GM12878 (cell line): ENCODE results near the gene ZDHHC19. TPM values are rescaled to one million over a fixed set of nuclear protein-coding genes. Genes with fewer than 3 reads are reported as not detected.

Source experiments
- ATF2 ChIP-seq: IDR thresholded peaks from 2 replicates; pipeline ENCODE4 v1.6.1; 2012; ENCODE audit warnings: low read length, inconsistent platforms
- ATF7 ChIP-seq: fragments of 450-650 bp; IDR thresholded peaks from 2 replicates; pipeline ENCODE4 v1.6.1; 2016; ENCODE audit warnings: low read depth, mild to moderate bottlenecking
- BMI1 ChIP-seq: fragments of 450-650 bp; IDR thresholded peaks from 2 replicates; pipeline ENCODE4 v1.6.1; 2016; ENCODE audit warnings: mild to moderate bottlenecking, moderate library complexity, borderline replicate concordance
- CBX5 ChIP-seq: sonication (generic); IDR thresholded peaks from 2 replicates; pipeline ENCODE4 v1.6.1; 2016; ENCODE audit warnings: low read depth, moderate library complexity, mild to moderate bottlenecking, inconsistent platforms
- CUX1 ChIP-seq: IDR thresholded peaks from 2 replicates; pipeline ENCODE4 v1.6.1; 2012; ENCODE audit warnings: improper control_type of control experiment, low read depth, low read length; ENCODE audit not compliant: insufficient replicate concordance
- EZH2 ChIP-seq: IDR thresholded peaks from 2 replicates; pipeline ENCODE4 v1.6.1; 2012; ENCODE audit warnings: low read depth, mild to moderate bottlenecking, control low read depth, inconsistent platforms, low read length, borderline replicate concordance; ENCODE audit not compliant: control insufficient read depth
- FOS ChIP-seq: IDR thresholded peaks from 3 replicates; pipeline ENCODE4 v1.6.1; 2011; ENCODE audit warnings: borderline replicate concordance; ENCODE audit not compliant: insufficient read length; ENCODE audit errors: extremely low read depth
- HCFC1 ChIP-seq: fragments of 150-350 bp; IDR thresholded peaks from 2 replicates; pipeline ENCODE4 v1.6.1; 2014; ENCODE audit warnings: low read length
- HDGF ChIP-seq: fragments of 450-650 bp; IDR thresholded peaks from 2 replicates; pipeline ENCODE4 v1.6.1; 2016; ENCODE audit warnings: antibody characterized with exemption
- MEF2A ChIP-seq: IDR thresholded peaks from 2 replicates; pipeline ENCODE4 v1.6.1; 2011; ENCODE audit warnings: low read depth, mild to moderate bottlenecking, low read length, moderate library complexity; ENCODE audit not compliant: insufficient read depth
- NBN ChIP-seq: fragments of 450-650 bp; IDR thresholded peaks from 2 replicates; pipeline ENCODE4 v1.6.1; 2016
- NFYA ChIP-seq: IDR thresholded peaks from 2 replicates; pipeline ENCODE4 v1.6.1; 2011; ENCODE audit warnings: low read depth, mild to moderate bottlenecking, low read length, improper control_type of control experiment, borderline replicate concordance
- NR2C2 ChIP-seq: IDR thresholded peaks from 2 replicates; pipeline ENCODE4 v1.6.1; 2011; ENCODE audit warnings: borderline replicate concordance, low read depth; ENCODE audit not compliant: control insufficient read depth, insufficient read length
- NR2F1 ChIP-seq: fragments of 450-650 bp; conservative IDR thresholded peaks from 2 replicates; pipeline ENCODE4 v1.6.1; 2017; ENCODE audit warnings: mild to moderate bottlenecking
- PAX5 ChIP-seq: IDR thresholded peaks from 2 replicates; pipeline ENCODE4 v1.6.1; 2011; ENCODE audit warnings: low read depth, low read length, borderline replicate concordance
- RCOR1 ChIP-seq: conservative IDR thresholded peaks from 2 replicates; pipeline ENCODE4 v1.6.1; 2012; ENCODE audit warnings: low read depth, low read length, improper control_type of control experiment
- SMC3 ChIP-seq: IDR thresholded peaks from 2 replicates; pipeline ENCODE4 v1.6.1; 2011; ENCODE audit warnings: low read length, improper control_type of control experiment, borderline replicate concordance
- SRF ChIP-seq, 2 experiments: IDR thresholded peaks; 2 replicates each; pipeline ENCODE4 v1.6.1; 2011; ENCODE audit warnings: low read depth in 2 of 2, low read length in 2 of 2, mild to moderate bottlenecking in 1 of 2, moderate library complexity in 1 of 2
- SUPT20H ChIP-seq: IDR thresholded peaks from 2 replicates; pipeline ENCODE4 v1.6.1; 2011; ENCODE audit warnings: low read depth, mild to moderate bottlenecking, low read length, moderate library complexity, borderline replicate concordance; ENCODE audit not compliant: control insufficient read depth
- ZBTB4 ChIP-seq: fragments of 450-650 bp; formaldehyde crosslinking; IDR thresholded peaks from 2 replicates; pipeline ENCODE4 v1.4.0; 2022; ENCODE audit warnings: mild to moderate bottlenecking, moderate library complexity
- ZNF622 ChIP-seq: fragments of 450-650 bp; IDR thresholded peaks from 2 replicates; pipeline ENCODE4 v1.6.1; 2017; ENCODE audit warnings: mild to moderate bottlenecking, inconsistent platforms
- polyA plus RNA-seq, 11 experiments: library from polyadenylated mRNA; depleted of rRNA in 4 of 11; unstranded in 6 of 11; stranded (reverse) in 5 of 11; fragments of >200 nt; fragmentation: Nextera tagmentation in 4 of 11; fragmentation: Illumina TruSeq in 1 of 11; extraction: Ambion mirVana in 4 of 11; extraction: Trizol in 1 of 11; gene quantifications; 1 replicate in 1 of 11; 2 replicates in 10 of 11; pipeline versions ENCODE4 v1.2.1 to v1.2.3, GENCODE V29; 2011 to 2016; ENCODE audit warnings: inconsistent platforms in 2 of 11, missing spikeins in 2 of 11, low read depth in 1 of 11
- total RNA-seq, 4 experiments: library from RNA; depleted of rRNA in 3 of 4; stranded (reverse); fragments of >200 nt in 3 of 4; fragmentation: Illumina TruSeq in 1 of 4; extraction: Trizol in 1 of 4; gene quantifications; 2 replicates each; pipeline versions ENCODE4 v1.2.1 to v1.2.3, GENCODE V29; 2013 to 2021

Gene ZDHHC19
- total and polyA plus RNA-seq, 10 of the 15 experiments (the other 5 are each of a cell fraction or from before 2014, with no cell fraction given) = 0.26 TPM; not detected in 9

GRCh38 chr3:196159952-196160804 lies 51.0 kb downstream of the ZDHHC19 start (continued):
- no peak for TF ChIP-seq HDGF
- TF ChIP-seq ZNF622 = no peak
- peak; percentile 62 for TF ChIP-seq NR2F1
- no peak for TF ChIP-seq ATF7
- TF ChIP-seq ATF2 = no peak
- TF ChIP-seq SMC3 = peak; percentile 20; the same call in 1 of the 2 replicates
- TF ChIP-seq ZBTB4 (CRISPR knock-in tag) = no peak
- TF ChIP-seq EZH2 = no peak
- TF ChIP-seq RCOR1 = no peak
- no peak; the same call in 1 of the 2 replicates for TF ChIP-seq NBN
- no peak for TF ChIP-seq CBX5
- no peak for TF ChIP-seq SUPT20H
- TF ChIP-seq PAX5 = peak; percentile 39; the same call in 1 of the 2 replicates
- no peak for TF ChIP-seq HCFC1
- TF ChIP-seq NFYA = no peak
- peak; percentile 51 for TF ChIP-seq CUX1
- TF ChIP-seq FOS = no peak
- no peak for TF ChIP-seq NR2C2
- no peak for TF ChIP-seq SRF (IDR thresholded peaks at IDR 0.05; ENCODE audit: low read depth in 2 of 2, low read length in 2 of 2)
- 0 out of 2 replicates have a peak, but pooled peaks have one; percentile 37 for TF ChIP-seq MEF2A
- no peak for TF ChIP-seq BMI1
